ENCODE results near the gene METAP1D.
"Not testable (repeated sequence)": the region's sequence is repeated elsewhere in the genome, so short reads cannot be mapped to it uniquely, and the experiment has no call there.

METAP1D gene

GRCh38 chr2:171999604-172000469 lies at the start of gene METAP1D:
TSS of gene METAP1D (plus strand) at chr2:171999953. CDS start at chr2:171999970, 17 bp downstream.
- DNase-seq, result peak; percentile 94

- no peak for DNase-seq
Measured at GRCh38 chr2:171952276-171952675, 47.5 kb upstream of the METAP1D start.

GRCh38 chr2:171952748-171953147 lies 47.0 kb upstream of the METAP1D start:
- no peak for DNase-seq

- no peak for DNase-seq
Measured at GRCh38 chr2:171956135-171956825, 43.5 kb upstream of the METAP1D start.

GRCh38 chr2:171957061-171957460 lies 42.7 kb upstream of the METAP1D start:
- DNase-seq, result no peak

GRCh38 chr2:171958475-171958874 lies 41.3 kb upstream of the METAP1D start:
- DNase-seq, result no peak

GRCh38 chr2:171959998-171960397 lies 39.8 kb upstream of the METAP1D start:
- DNase-seq, result no peak

- DNase-seq, result no peak
Measured at GRCh38 chr2:171960570-171960969, 39.2 kb upstream of the METAP1D start.

GRCh38 chr2:171963198-171963597 lies 36.6 kb upstream of the METAP1D start:
- DNase-seq, result no peak

GRCh38 chr2:171964308-171964707 lies 35.4 kb upstream of the METAP1D start:
- peak; percentile 8 for DNase-seq

GRCh38 chr2:171965238-171965637 lies 34.5 kb upstream of the METAP1D start:
- no peak for DNase-seq

GRCh38 chr2:171965661-171966060 lies 34.1 kb upstream of the METAP1D start:
- no peak for DNase-seq

- no peak for DNase-seq
Measured at GRCh38 chr2:171966235-171966634, 33.5 kb upstream of the METAP1D start.

- no peak for DNase-seq
Measured at GRCh38 chr2:171966688-171967087, 33.1 kb upstream of the METAP1D start.

GRCh38 chr2:171968509-171968908 lies 31.2 kb upstream of the METAP1D start:
- DNase-seq, result no peak

- DNase-seq, result no peak
Measured at GRCh38 chr2:171972329-171972982, 27.3 kb upstream of the METAP1D start.

GRCh38 chr2:171979103-171979502 lies 20.6 kb upstream of the METAP1D start:
- DNase-seq, result no peak

- not testable (repeated sequence) for DNase-seq
Measured at GRCh38 chr2:171983924-171984323, 15.8 kb upstream of the METAP1D start.

- no peak for DNase-seq
Measured at GRCh38 chr2:171985076-171985475, 14.7 kb upstream of the METAP1D start.

- no peak for DNase-seq
Measured at GRCh38 chr2:171986778-171987177, 13.0 kb upstream of the METAP1D start.

GRCh38 chr2:171991027-171991426 lies 8.7 kb upstream of the METAP1D start:
- DNase-seq, result no peak

GRCh38 chr2:171995586-171995985 lies 4.2 kb upstream of the METAP1D start:
- DNase-seq, result no peak

GRCh38 chr2:171996021-171996420 lies 3.7 kb upstream of the METAP1D start:
- no peak for DNase-seq

- not testable (repeated sequence) for DNase-seq
Measured at GRCh38 chr2:171997031-171997430, 2.7 kb upstream of the METAP1D start.
